GM12878 (cell line): Measurements from ENCODE around the gene LY9. TPM values are rescaled to one million over a fixed set of nuclear protein-coding genes. Genes with fewer than 3 reads are reported as not detected.

ENCODE experiments used
- BACH1 ChIP-seq: fragments of 450-650 bp; IDR thresholded peaks from 2 replicates; pipeline ENCODE4 v1.6.1; 2017; ENCODE audit warnings: mild to moderate bottlenecking, borderline replicate concordance
- CBFB ChIP-seq: IDR thresholded peaks from 2 replicates; pipeline ENCODE4 v1.6.1; 2016; ENCODE audit warnings: antibody characterized with exemption, low read depth
- EGR1 ChIP-seq, 2 experiments: IDR thresholded peaks; 1 replicate in 1 of 2; 2 replicates in 1 of 2; pipeline ENCODE4 v1.6.1; 2011 to 2012; ENCODE audit warnings: low read depth in 2 of 2, low read length in 2 of 2, borderline replicate concordance in 1 of 2, mild to moderate bottlenecking in 1 of 2, moderate library complexity in 1 of 2
- FOXM1 ChIP-seq: IDR thresholded peaks from 2 replicates; pipeline ENCODE4 v1.6.1; 2012; ENCODE audit warnings: low read depth, mild to moderate bottlenecking, inconsistent platforms, low read length, moderate library complexity
- HDAC2 ChIP-seq: fragments of 200-600 bp; sonication (generic); IDR thresholded peaks from 2 replicates; pipeline ENCODE4 v1.6.1; 2017
- HDGF ChIP-seq: fragments of 450-650 bp; IDR thresholded peaks from 2 replicates; pipeline ENCODE4 v1.6.1; 2016; ENCODE audit warnings: antibody characterized with exemption
- IKZF2 ChIP-seq, 2 experiments: fragments of 450-650 bp; IDR thresholded peaks; 2 replicates each; pipeline ENCODE4 v1.6.1; 2017; ENCODE audit warnings: mild to moderate bottlenecking in 2 of 2, moderate library complexity in 2 of 2
- NFIC ChIP-seq: IDR thresholded peaks from 2 replicates; pipeline ENCODE4 v1.6.1; 2012; ENCODE audit warnings: low read depth, mild to moderate bottlenecking, inconsistent platforms, low read length, moderate library complexity
- POLR2AphosphoS2 ChIP-seq: IDR thresholded peaks from 2 replicates; pipeline ENCODE4 v1.6.1; 2011; ENCODE audit warnings: low read depth, mild to moderate bottlenecking, low read length, improper control_type of control experiment, moderate library complexity
- POLR2AphosphoS5 ChIP-seq: IDR thresholded peaks from 2 replicates; pipeline ENCODE4 v1.6.1; 2011; ENCODE audit warnings: mild to moderate bottlenecking, low read length, inconsistent platforms
- RAD21 ChIP-seq: IDR thresholded peaks from 2 replicates; pipeline ENCODE4 v1.6.1; 2011; ENCODE audit warnings: mild to moderate bottlenecking, low read depth, low read length, moderate library complexity; ENCODE audit not compliant: insufficient read depth
- SUPT20H ChIP-seq: IDR thresholded peaks from 2 replicates; pipeline ENCODE4 v1.6.1; 2011; ENCODE audit warnings: low read depth, mild to moderate bottlenecking, low read length, moderate library complexity, borderline replicate concordance; ENCODE audit not compliant: control insufficient read depth
- WRNIP1 ChIP-seq: IDR thresholded peaks from 2 replicates; pipeline ENCODE4 v1.6.1; 2011; ENCODE audit warnings: low read depth, low read length, improper control_type of control experiment, borderline replicate concordance
- YY1 ChIP-seq: IDR thresholded peaks from 2 replicates; pipeline ENCODE4 v1.6.1; 2011; ENCODE audit warnings: low read depth, mild to moderate bottlenecking, low read length
- ZSCAN29 ChIP-seq: fragments of 450-650 bp; IDR thresholded peaks from 2 replicates; pipeline ENCODE4 v1.6.1; 2017; ENCODE audit warnings: mild to moderate bottlenecking, moderate library complexity
- polyA plus RNA-seq, 11 experiments: library from polyadenylated mRNA; depleted of rRNA in 4 of 11; unstranded in 6 of 11; stranded (reverse) in 5 of 11; fragments of >200 nt; fragmentation: Nextera tagmentation in 4 of 11; fragmentation: Illumina TruSeq in 1 of 11; extraction: Ambion mirVana in 4 of 11; extraction: Trizol in 1 of 11; gene quantifications; 1 replicate in 1 of 11; 2 replicates in 10 of 11; pipeline versions ENCODE4 v1.2.1 to v1.2.3, GENCODE V29; 2011 to 2016; ENCODE audit warnings: inconsistent platforms in 2 of 11, missing spikeins in 2 of 11, low read depth in 1 of 11
- total RNA-seq, 4 experiments: library from RNA; depleted of rRNA in 3 of 4; stranded (reverse); fragments of >200 nt in 3 of 4; fragmentation: Illumina TruSeq in 1 of 4; extraction: Trizol in 1 of 4; gene quantifications; 2 replicates each; pipeline versions ENCODE4 v1.2.1 to v1.2.3, GENCODE V29; 2013 to 2021
- TF ChIP-seq, protein P1 (sequence below): fragments of 450-650 bp; IDR thresholded peaks from 2 replicates; pipeline ENCODE4 v1.6.1; 2017; ENCODE audit warnings: mild to moderate bottlenecking, low read depth, inconsistent platforms; ENCODE audit not compliant: poor library complexity, severe bottlenecking
- TF ChIP-seq, protein P2 (sequence below): fragments of 150-350 bp; IDR thresholded peaks from 2 replicates; pipeline ENCODE4 v1.6.1; 2014; ENCODE audit warnings: mild to moderate bottlenecking, low read depth, low read length
- TF ChIP-seq, protein P3 (sequence below): fragments of 450-650 bp; formaldehyde crosslinking; IDR thresholded peaks from 2 replicates; pipeline ENCODE4 v1.5.0; 2022; ENCODE audit warnings: mild to moderate bottlenecking, missing genetic modification characterization
- TF ChIP-seq, protein P4 (sequence below): fragments of 450-650 bp; IDR thresholded peaks from 2 replicates; pipeline ENCODE4 v1.6.1; 2017; ENCODE audit warnings: antibody characterized with exemption, mild to moderate bottlenecking, moderate library complexity

The LY9 gene
- total and polyA plus RNA-seq, 10 of the 15 experiments (the other 5 are each of a cell fraction or from before 2014, with no cell fraction given), result 2.7 to 12.5 (median 9.0) TPM

DNA sequence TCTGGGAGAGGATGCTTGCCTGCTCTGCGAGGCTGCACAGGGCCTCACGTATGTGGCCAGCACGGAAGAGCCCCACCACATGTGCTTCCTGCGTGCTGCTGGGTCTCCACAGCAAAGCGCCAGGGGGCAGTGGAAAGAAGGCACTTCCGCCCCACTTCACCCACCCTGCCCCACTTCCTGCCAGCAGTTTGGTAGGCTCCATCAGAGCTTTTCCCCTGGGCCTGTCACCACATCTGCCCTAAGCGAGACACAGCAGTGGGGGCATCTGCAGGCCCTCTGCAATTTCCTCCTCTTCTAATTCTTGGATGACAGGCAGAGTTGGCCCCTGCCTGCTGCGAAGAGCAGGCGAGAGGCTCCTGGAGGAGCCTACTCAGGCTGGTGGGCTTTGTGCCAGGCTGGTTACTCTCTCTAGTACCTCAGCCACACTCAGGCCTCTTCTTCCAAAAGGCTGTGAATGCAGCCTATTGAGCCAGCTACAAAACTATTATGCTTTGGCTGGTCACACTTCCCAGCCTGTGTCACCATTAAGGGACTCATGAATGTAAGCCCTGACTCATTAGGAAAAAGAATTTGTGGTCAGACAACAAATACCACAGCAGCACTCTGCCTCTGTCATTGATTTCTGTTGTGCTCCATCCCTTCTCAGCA, 41.7 kb downstream of the LY9 start (continued):
- TF ChIP-seq POLR2AphosphoS2, result no peak
- peak; percentile 36; the same call in 1 of the 2 replicates for TF ChIP-seq POLR2AphosphoS5
- TF ChIP-seq, protein P1, sequence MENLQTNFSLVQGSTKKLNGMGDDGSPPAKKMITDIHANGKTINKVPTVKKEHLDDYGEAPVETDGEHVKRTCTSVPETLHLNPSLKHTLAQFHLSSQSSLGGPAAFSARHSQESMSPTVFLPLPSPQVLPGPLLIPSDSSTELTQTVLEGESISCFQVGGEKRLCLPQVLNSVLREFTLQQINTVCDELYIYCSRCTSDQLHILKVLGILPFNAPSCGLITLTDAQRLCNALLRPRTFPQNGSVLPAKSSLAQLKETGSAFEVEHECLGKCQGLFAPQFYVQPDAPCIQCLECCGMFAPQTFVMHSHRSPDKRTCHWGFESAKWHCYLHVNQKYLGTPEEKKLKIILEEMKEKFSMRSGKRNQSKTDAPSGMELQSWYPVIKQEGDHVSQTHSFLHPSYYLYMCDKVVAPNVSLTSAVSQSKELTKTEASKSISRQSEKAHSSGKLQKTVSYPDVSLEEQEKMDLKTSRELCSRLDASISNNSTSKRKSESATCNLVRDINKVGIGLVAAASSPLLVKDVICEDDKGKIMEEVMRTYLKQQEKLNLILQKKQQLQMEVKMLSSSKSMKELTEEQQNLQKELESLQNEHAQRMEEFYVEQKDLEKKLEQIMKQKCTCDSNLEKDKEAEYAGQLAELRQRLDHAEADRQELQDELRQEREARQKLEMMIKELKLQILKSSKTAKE, result no peak
- no peak for TF ChIP-seq BACH1
- TF ChIP-seq WRNIP1, result no peak
- TF ChIP-seq NFIC, result peak; percentile 70
- TF ChIP-seq CBFB, result peak; percentile 67
- TF ChIP-seq IKZF2 (IDR thresholded peaks at IDR 0.05), result peak; percentile 65 to 79
- TF ChIP-seq YY1, result peak; percentile 40; the same call in 1 of the 2 replicates
- no peak for TF ChIP-seq HDAC2
- no peak for TF ChIP-seq ZSCAN29
- TF ChIP-seq RAD21, result peak; percentile 34; the same call in 1 of the 2 replicates
- no peak for TF ChIP-seq SUPT20H
- no peak for TF ChIP-seq FOXM1
- TF ChIP-seq, protein P2, sequence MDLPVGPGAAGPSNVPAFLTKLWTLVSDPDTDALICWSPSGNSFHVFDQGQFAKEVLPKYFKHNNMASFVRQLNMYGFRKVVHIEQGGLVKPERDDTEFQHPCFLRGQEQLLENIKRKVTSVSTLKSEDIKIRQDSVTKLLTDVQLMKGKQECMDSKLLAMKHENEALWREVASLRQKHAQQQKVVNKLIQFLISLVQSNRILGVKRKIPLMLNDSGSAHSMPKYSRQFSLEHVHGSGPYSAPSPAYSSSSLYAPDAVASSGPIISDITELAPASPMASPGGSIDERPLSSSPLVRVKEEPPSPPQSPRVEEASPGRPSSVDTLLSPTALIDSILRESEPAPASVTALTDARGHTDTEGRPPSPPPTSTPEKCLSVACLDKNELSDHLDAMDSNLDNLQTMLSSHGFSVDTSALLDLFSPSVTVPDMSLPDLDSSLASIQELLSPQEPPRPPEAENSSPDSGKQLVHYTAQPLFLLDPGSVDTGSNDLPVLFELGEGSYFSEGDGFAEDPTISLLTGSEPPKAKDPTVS, result no peak
- TF ChIP-seq, protein P3, sequence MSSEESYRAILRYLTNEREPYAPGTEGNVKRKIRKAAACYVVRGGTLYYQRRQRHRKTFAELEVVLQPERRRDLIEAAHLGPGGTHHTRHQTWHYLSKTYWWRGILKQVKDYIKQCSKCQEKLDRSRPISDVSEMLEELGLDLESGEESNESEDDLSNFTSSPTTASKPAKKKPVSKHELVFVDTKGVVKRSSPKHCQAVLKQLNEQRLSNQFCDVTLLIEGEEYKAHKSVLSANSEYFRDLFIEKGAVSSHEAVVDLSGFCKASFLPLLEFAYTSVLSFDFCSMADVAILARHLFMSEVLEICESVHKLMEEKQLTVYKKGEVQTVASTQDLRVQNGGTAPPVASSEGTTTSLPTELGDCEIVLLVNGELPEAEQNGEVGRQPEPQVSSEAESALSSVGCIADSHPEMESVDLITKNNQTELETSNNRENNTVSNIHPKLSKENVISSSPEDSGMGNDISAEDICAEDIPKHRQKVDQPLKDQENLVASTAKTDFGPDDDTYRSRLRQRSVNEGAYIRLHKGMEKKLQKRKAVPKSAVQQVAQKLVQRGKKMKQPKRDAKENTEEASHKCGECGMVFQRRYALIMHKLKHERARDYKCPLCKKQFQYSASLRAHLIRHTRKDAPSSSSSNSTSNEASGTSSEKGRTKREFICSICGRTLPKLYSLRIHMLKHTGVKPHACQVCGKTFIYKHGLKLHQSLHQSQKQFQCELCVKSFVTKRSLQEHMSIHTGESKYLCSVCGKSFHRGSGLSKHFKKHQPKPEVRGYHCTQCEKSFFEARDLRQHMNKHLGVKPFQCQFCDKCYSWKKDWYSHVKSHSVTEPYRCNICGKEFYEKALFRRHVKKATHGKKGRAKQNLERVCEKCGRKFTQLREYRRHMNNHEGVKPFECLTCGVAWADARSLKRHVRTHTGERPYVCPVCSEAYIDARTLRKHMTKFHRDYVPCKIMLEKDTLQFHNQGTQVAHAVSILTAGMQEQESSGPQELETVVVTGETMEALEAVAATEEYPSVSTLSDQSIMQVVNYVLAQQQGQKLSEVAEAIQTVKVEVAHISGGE (CRISPR knock-in tag), result no peak
- TF ChIP-seq HDGF, result 0 out of 2 replicates have a peak, but pooled peaks have one; percentile 67
- TF ChIP-seq, protein P4, sequence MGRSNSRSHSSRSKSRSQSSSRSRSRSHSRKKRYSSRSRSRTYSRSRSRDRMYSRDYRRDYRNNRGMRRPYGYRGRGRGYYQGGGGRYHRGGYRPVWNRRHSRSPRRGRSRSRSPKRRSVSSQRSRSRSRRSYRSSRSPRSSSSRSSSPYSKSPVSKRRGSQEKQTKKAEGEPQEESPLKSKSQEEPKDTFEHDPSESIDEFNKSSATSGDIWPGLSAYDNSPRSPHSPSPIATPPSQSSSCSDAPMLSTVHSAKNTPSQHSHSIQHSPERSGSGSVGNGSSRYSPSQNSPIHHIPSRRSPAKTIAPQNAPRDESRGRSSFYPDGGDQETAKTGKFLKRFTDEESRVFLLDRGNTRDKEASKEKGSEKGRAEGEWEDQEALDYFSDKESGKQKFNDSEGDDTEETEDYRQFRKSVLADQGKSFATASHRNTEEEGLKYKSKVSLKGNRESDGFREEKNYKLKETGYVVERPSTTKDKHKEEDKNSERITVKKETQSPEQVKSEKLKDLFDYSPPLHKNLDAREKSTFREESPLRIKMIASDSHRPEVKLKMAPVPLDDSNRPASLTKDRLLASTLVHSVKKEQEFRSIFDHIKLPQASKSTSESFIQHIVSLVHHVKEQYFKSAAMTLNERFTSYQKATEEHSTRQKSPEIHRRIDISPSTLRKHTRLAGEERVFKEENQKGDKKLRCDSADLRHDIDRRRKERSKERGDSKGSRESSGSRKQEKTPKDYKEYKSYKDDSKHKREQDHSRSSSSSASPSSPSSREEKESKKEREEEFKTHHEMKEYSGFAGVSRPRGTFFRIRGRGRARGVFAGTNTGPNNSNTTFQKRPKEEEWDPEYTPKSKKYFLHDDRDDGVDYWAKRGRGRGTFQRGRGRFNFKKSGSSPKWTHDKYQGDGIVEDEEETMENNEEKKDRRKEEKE, result no peak
- no peak for TF ChIP-seq EGR1 (IDR thresholded peaks at IDR 0.05; ENCODE audit: borderline replicate concordance in 1 of 2, low read depth in 2 of 2, low read length in 2 of 2)
